GM21825 (cell line): ENCODE results near the gene PRPSAP1.
"Not testable (repeated sequence)": the region's sequence is repeated elsewhere in the genome, so short reads cannot be mapped to it uniquely, and the experiment has no call there.

Experiments
- ATAC-seq: cut with Tn5 transposase; IDR thresholded peaks from one replicate; pipeline ENCODE4 v1.9.1; 2021; ENCODE audit warnings: mild to moderate bottlenecking, moderate library complexity; ENCODE audit not compliant: unreplicated experiment

Gene PRPSAP1

DNA sequence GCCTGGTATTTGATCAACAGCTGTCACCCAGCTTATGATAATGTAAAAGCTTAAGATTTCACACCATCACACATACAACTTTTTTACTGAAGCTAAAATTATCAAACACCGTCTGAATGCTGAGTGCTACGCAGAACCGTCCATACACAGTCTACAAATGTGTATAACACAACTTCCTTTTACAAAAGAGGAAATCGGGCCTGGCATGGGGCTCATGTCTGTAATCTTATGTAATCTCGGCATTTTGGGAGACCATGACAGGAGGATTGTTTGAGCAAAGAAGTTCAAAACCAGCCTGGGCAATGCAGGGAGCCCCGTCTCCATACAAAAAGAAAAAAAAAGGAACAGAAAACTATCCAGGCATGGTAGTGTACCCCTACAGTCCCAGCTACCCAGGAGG, 26.0 kb downstream of the PRPSAP1 start:
- ATAC-seq, result no peak

GRCh38 chr17:76326306-76326705, 27.4 kb downstream of the PRPSAP1 start:
- no peak for ATAC-seq

DNA sequence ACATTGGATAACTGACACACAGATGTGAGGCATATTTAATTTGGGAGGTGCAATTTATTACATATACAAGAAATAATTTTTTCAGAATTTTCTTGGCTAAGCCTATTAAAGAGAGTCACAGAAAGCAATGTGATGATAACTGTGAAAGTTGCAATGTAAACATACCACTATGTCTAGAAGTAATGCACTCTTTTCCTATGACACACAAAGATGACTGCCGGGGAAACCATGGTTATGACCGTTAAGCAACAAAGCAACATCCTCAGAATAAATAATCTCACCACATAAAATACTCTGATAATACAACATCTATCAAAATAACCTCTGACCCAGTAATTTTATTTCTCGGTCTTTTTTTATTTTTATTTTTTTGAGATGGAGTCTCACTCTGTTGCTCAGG, 35.1 kb downstream of the PRPSAP1 start:
- no peak for ATAC-seq

DNA sequence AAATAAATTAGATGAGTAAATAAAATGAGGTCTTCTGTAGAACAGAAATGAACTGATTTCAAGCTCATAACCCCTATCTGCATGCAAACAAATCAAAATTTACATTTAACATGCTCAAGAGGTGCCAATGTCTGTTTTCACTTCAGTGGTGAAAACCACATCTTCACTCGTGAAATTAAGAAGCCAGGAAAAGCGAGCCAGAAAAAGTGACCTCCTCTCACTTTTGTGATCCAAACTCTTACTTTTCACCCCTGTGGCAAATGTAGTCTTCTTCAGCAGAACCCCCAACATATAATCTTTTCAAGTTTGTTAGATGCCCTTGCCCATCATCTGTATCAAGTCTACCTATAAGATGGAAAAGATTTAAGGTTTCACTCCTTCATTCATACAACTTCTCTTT, 36.2 kb downstream of the PRPSAP1 start:
- ATAC-seq, result no peak

DNA sequence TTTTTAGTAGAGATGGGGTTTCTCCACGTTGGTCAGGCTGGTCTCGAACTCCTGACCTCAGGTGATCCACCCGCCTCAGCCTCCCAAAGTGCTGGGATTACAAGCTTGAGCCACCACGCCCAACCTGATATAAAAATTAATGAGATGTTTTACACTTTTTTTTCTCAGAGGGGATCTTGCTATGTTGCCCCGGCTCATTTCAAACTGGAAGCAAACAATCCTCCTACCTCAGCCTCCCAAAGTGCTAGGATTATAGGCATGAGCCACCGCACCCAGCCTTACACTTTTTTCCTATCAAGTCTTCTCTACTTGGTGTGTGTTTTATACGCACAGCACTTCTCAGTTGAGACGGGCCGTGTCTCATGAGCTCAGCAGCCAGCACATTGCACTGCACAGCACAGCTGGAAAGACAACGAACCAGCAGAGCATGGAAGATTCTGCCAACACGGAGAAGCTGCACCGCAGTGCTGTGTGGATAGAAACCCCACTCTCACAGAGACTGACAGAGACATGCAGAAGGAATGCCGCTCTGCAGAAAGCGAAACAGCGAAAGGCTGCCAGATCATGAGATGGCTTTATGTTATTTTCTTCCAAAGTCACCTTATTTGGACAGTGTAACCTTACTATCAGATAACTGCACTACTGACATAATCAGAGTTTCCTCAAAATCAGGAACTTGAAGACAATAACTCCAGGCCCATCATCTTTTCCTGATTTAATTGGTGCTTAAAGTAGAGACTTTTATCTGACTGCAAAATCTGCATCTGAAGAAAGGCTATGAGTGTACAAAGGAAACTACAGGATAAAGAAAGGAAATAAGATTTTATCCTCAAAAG, 39.1 kb downstream of the PRPSAP1 start:
- no peak for ATAC-seq

DNA sequence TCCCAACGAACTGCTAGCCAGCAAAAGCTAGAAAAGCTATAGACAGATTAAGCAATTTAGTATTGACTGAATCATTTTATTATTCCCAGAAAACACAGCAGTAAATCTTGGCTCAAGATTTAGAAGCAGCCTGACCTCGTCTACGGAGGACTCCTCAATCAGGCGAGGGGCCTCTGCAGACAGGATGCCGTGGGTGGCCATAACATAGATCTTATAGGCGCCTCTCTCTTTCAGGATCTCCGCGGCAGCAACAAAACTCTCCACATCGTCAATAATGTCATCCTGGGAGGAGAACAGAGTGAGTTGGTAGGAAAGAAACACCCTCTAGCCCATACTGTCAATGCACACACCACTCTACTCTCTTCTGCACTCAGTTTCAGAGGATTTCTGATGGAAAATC, 41.0 kb downstream of the PRPSAP1 start:
- no peak for ATAC-seq

- no peak for ATAC-seq
Measured at GRCh38 chr17:76309461-76309860, 44.3 kb downstream of the PRPSAP1 start.

- ATAC-seq, result no peak
Measured at GRCh38 chr17:76307966-76308338, 45.8 kb downstream of the PRPSAP1 start, which contains the start of gene QRICH2. Gene QRICH2, minus strand, starts transcription at chr17:76308276. Its CDS starts 278 bp downstream, at chr17:76307998.

DNA sequence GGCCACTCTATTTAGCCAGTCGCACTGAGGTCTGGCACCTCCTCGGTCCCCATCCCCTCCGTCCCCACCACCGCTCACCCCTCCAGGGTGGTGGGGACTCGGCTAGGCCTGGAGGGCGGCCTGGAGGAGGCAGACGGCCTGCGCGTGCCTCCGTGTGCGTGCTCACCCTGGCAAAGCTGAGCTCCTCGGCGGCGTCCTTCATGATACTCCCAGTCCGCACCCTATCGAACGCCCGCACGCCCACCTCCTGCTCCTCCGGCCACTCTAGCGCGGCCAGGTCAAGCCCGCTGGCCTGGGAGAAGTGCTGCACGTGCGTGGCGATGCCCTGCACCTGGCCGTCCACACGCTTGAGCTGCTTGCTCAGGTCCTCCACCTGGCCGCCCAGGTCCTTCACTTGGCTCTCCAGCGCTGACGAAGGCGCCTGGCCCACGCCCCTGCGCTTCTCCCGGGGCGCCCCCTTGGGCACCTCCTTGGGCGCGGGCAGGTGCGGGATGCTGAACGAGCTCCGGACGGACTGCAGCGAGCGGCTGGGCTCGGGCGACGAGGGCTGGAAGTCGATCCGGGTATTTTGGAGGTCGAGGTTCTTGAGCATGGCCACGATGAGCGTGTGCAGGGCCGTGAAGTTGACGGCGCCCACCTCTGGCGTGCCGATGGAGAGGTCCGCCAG, 46.3 kb downstream of the PRPSAP1 start:
- no peak for ATAC-seq

DNA sequence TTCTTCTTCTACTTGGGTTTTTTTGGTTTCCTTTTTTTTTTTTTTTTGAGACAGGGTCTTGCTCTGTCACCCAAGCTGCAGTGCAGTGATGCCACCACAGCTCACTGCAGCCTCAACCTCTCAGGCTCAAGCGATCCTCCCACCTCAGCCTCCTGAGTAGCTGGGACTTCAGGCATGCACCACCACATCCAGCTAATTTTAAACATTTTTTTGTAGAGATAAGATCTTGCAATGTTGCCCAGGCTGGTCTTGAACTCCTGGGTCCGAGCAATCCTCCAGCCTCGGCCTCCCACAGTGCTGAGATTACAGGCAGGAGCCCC, 48.6 kb downstream of the PRPSAP1 start:
- ATAC-seq, result not testable (repeated sequence)

- no peak for ATAC-seq
Measured at GRCh38 chr17:76304226-76305134, 49.2 kb downstream of the PRPSAP1 start.

GRCh38 chr17:76297436-76297835, 56.3 kb downstream of the PRPSAP1 start:
- ATAC-seq, result no peak

DNA sequence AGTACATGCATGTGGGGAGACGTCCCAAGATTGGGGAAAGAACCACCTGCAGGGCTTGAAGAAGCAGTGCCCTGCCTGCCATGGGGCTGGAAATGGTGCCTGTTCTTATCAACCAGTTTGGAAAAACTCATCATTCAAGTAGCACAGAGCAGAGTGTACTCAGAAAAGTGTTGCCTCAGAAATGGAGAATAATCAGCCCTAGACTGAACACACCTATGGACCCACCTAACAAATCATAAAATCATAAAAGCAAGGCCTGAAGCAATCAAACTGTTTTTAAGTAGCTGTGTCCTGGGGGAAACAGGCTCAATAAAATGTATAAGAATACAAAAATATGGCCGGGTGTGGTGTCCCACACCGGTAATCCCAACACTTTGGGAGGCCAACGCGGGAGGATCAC, 56.8 kb downstream of the PRPSAP1 start:
- ATAC-seq, result no peak

DNA sequence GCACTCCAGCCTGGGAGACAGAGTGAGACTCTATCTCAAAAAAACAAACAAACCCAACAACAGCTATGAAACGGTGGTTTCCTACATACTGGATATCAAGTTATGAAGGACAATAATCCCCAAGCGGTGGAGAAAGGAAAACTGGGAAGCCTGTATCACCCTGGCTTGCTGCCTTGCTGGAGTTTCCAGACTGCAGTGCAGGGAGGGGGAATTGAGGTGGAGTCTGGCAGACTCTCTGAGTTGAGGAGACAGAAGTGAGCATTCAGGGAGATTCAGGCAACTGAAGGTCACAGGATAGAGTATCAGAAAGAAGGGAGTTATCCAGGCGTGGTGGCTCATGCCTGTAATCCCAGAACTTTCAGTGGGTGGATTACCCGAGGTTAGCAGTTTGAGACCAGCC, 57.5 kb downstream of the PRPSAP1 start:
- no peak for ATAC-seq

GRCh38 chr17:76293106-76293505, 60.6 kb downstream of the PRPSAP1 start:
- no peak for ATAC-seq

DNA sequence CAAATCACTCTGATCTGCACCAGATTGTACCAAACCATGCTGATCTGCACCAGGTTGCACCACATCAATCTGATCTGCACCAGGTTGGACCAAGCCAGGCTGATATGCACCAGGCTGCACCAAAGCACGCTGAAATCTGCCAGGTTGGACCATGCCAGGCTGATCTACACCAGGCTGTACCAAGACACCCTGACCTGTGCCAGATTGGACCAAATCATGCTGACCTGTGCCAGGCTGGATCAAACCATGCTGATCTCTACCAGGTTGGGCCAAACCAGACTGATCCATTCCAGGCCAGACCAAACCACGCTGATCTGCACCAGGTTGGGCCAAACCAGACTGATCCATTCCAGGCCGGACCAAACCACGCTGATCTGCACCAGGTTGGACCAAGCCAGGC, 61.1 kb downstream of the PRPSAP1 start:
- no peak for ATAC-seq

- ATAC-seq, result no peak
Measured at GRCh38 chr17:76281573-76282371, 71.9 kb downstream of the PRPSAP1 start.

- ATAC-seq, result no peak
Measured at GRCh38 chr17:76280650-76281049, 73.1 kb downstream of the PRPSAP1 start.

- ATAC-seq, result no peak
Measured at GRCh38 chr17:76279742-76280287, 73.9 kb downstream of the PRPSAP1 start.

- no peak for ATAC-seq
Measured at GRCh38 chr17:76278952-76279741, 74.6 kb downstream of the PRPSAP1 start.
